Measurements from ENCODE around the gene CDAN1. TPM values are rescaled to one million over a fixed set of nuclear protein-coding genes. Genes with fewer than 3 reads are reported as not detected.
A peak's percentile ranks its signal among the peaks of the same experiment; 100 is the strongest.

CDAN1 gene
- total RNA-seq, 2 donors from 2014 or later = 22.3 to 26.9 TPM

GRCh38 chr15:42730135-42730534 is 6.8 kb downstream of the CDAN1 start:
- TF ChIP-seq POLR2A (IDR thresholded peaks at IDR 0.05) (no peak), POLR2AphosphoS5 (IDR thresholded peaks at IDR 0.05) (no peak), CTCF (IDR thresholded peaks at IDR 0.05) (no peak)
- Histone ChIP-seq H3K9me3 (no peaks in the 10 kb centered on the region), H3K4me1 (replicated peaks) (no peaks in the 10 kb centered on the region), H3K36me3 (peaks cover 13 to 37% of the 10 kb centered on the region in 2 donors), H3K27me3 (replicated peaks; ENCODE audit: insufficient read depth) (no peaks in the 10 kb centered on the region), H3K4me3 (no peak overlapping the region), H3K27ac (no peak overlapping the region)
- intact Hi-C loops (cut with DNase I) = loop anchor here (10.0 kb wide), 1 partner anchor 195 kb away; the partner anchor contains the start of gene TTBK2
- DNase-seq (ENCODE audit: low spot score) = no peak
- WGBS = 85% methylated on average over 8 of the region's 8 CpGs

GRCh38 chr15:42729409-42729808 is 7.5 kb downstream of the CDAN1 start:
- no peaks in the 10 kb centered on the region for H3K4me1 ChIP-seq (replicated peaks)
- TF ChIP-seq POLR2AphosphoS5 (IDR thresholded peaks at IDR 0.05) = no peak
- no peak for TF ChIP-seq POLR2A (IDR thresholded peaks at IDR 0.05)
- TF ChIP-seq CTCF (IDR thresholded peaks at IDR 0.05) = no peak

GRCh38 chr15:42728972-42729371 is 8.0 kb downstream of the CDAN1 start:
- H3K4me1 ChIP-seq (replicated peaks) = no peaks in the 10 kb centered on the region

More at GRCh38 chr15:42729409-42729808, 7.5 kb downstream of the CDAN1 start:
- Histone ChIP-seq H3K27ac (no peak overlapping the region), H3K36me3 (peaks cover 15 to 37% of the 10 kb centered on the region in 2 donors), H3K4me3 (no peak overlapping the region), H3K9me3 (no peaks in the 10 kb centered on the region), H3K27me3 (replicated peaks; ENCODE audit: insufficient read depth) (no peaks in the 10 kb centered on the region)
- WGBS = 93% methylated on average over 7 of the region's 7 CpGs
- intact Hi-C loops (cut with DNase I) = no loop called here
- DNase-seq (ENCODE audit: low spot score) = no peak

GRCh38 chr15:42728560-42728959 is 8.4 kb downstream of the CDAN1 start:
- no peak overlapping the region for H3K27ac ChIP-seq
- no peak overlapping the region for H3K4me3 ChIP-seq
- H3K9me3 ChIP-seq = no peaks in the 10 kb centered on the region
- DNase-seq (ENCODE audit: low spot score) = no peak
- H3K4me1 ChIP-seq (replicated peaks) = no peaks in the 10 kb centered on the region
- H3K36me3 ChIP-seq = peaks cover 9 to 37% of the 10 kb centered on the region in 2 donors
- WGBS = 85% methylated on average over 5 of the region's 5 CpGs
- no peak for TF ChIP-seq CTCF (IDR thresholded peaks at IDR 0.05)
- TF ChIP-seq POLR2AphosphoS5 (IDR thresholded peaks at IDR 0.05) = no peak
- TF ChIP-seq POLR2A (IDR thresholded peaks at IDR 0.05) = no peak
- H3K27me3 ChIP-seq (replicated peaks; ENCODE audit: insufficient read depth) = no peaks in the 10 kb centered on the region
- intact Hi-C loops (cut with DNase I) = no loop called here

More at GRCh38 chr15:42728972-42729371, 8.0 kb downstream of the CDAN1 start:
- Histone ChIP-seq H3K36me3 (peaks cover 10 to 37% of the 10 kb centered on the region in 2 donors), H3K4me3 (no peak overlapping the region), H3K27ac (no peak overlapping the region), H3K9me3 (no peaks in the 10 kb centered on the region), H3K27me3 (replicated peaks; ENCODE audit: insufficient read depth) (no peaks in the 10 kb centered on the region)
- intact Hi-C loops (cut with DNase I) = no loop called here
- no peak for DNase-seq (ENCODE audit: low spot score)
- 82% methylated on average over 13 of the region's 14 CpGs for WGBS
- TF ChIP-seq POLR2AphosphoS5 (IDR thresholded peaks at IDR 0.05) (no peak), POLR2A (IDR thresholded peaks at IDR 0.05) (no peak), CTCF (IDR thresholded peaks at IDR 0.05) (no peak)

GRCh38 chr15:42727750-42728381 is 9.1 kb downstream of the CDAN1 start:
- Histone ChIP-seq H3K36me3 (peaks cover 9 to 37% of the 10 kb centered on the region in 2 donors), H3K4me1 (replicated peaks) (no peaks in the 10 kb centered on the region), H3K9me3 (no peaks in the 10 kb centered on the region), H3K4me3 (no peak overlapping the region), H3K27me3 (replicated peaks; ENCODE audit: insufficient read depth) (no peaks in the 10 kb centered on the region), H3K27ac (no peak overlapping the region)
- TF ChIP-seq CTCF (IDR thresholded peaks at IDR 0.05) (no peak), POLR2A (IDR thresholded peaks at IDR 0.05) (no peak), POLR2AphosphoS5 (IDR thresholded peaks at IDR 0.05) (no peak)
- 64% methylated on average over 13 of the region's 13 CpGs for WGBS
- DNase-seq (ENCODE audit: low spot score) = peak; percentile 59
- intact Hi-C loops (cut with DNase I) = no loop called here

Measured in prostate gland (tissue), 2 donors.